Myocyte (in vitro differentiated cells): ENCODE measurements around the gene APC2. TPM values are rescaled to one million over a fixed set of nuclear protein-coding genes. Genes with fewer than 3 reads are reported as not detected.
A peak's percentile ranks its signal among the peaks of the same experiment; 100 is the strongest.
"Not testable (repeated sequence)": the region's sequence is repeated elsewhere in the genome, so short reads cannot be mapped to it uniquely, and the experiment has no call there.

ENCODE experiments used
- DNase-seq: peaks from one replicate; pipeline ENCODE4 v3.0.0-alpha.2; 2012; ENCODE audit warnings: low read depth
- total RNA-seq: library from RNA; depleted of rRNA; stranded (reverse); fragments of >200 nt; gene quantifications from 2 replicates; pipeline ENCODE4 v1.2.3, GENCODE V29; 2014

APC2 gene
- total RNA-seq, 1 donor from 2014 or later: 0.53 TPM

- DNase-seq: no peak
Measured at GRCh38 chr19:1494115-1494815, 44.3 kb downstream of the APC2 start.

GRCh38 chr19:1495051-1495798 is 45.3 kb downstream of the APC2 start:
- no peak for DNase-seq

GRCh38 chr19:1495799-1496713 is 46.1 kb downstream of the APC2 start:
- no peak for DNase-seq

- DNase-seq: no peak
Measured at GRCh38 chr19:1496714-1497577, 47.0 kb downstream of the APC2 start.

- no peak for DNase-seq
Measured at GRCh38 chr19:1497578-1498235, 47.8 kb downstream of the APC2 start.

- not testable (repeated sequence) for DNase-seq
Measured at GRCh38 chr19:1499231-1499630, 49.3 kb downstream of the APC2 start.

- peak; percentile 65 for DNase-seq
Measured at GRCh38 chr19:1501200-1501595, 51.3 kb downstream of the APC2 start.

GRCh38 chr19:1502433-1503088 is 52.6 kb downstream of the APC2 start:
- no peak for DNase-seq

GRCh38 chr19:1503089-1503924 is 53.4 kb downstream of the APC2 start:
- DNase-seq: peak; percentile 47

GRCh38 chr19:1503925-1504773 is 54.2 kb downstream of the APC2 start:
- DNase-seq: no peak

- no peak for DNase-seq
Measured at GRCh38 chr19:1505012-1505411, 55.1 kb downstream of the APC2 start.

- no peak for DNase-seq
Measured at GRCh38 chr19:1505991-1506881, 56.3 kb downstream of the APC2 start.

GRCh38 chr19:1507192-1507660 is 57.3 kb downstream of the APC2 start:
- DNase-seq: no peak

GRCh38 chr19:1507763-1508506 is 58.0 kb downstream of the APC2 start:
- DNase-seq: peak; percentile 72

GRCh38 chr19:1508507-1508856 is 58.6 kb downstream of the APC2 start:
- no peak for DNase-seq
